ENCODE data around the gene SMYD3. TPM values are rescaled to one million over a fixed set of nuclear protein-coding genes. Genes with fewer than 3 reads are reported as not detected.

The SMYD3 gene
- total and polyA plus RNA-seq, 10 of the 15 experiments (the other 5 are each of a cell fraction or from before 2014, with no cell fraction given), result 18.3 to 54.0 (median 24.8) TPM

DNA sequence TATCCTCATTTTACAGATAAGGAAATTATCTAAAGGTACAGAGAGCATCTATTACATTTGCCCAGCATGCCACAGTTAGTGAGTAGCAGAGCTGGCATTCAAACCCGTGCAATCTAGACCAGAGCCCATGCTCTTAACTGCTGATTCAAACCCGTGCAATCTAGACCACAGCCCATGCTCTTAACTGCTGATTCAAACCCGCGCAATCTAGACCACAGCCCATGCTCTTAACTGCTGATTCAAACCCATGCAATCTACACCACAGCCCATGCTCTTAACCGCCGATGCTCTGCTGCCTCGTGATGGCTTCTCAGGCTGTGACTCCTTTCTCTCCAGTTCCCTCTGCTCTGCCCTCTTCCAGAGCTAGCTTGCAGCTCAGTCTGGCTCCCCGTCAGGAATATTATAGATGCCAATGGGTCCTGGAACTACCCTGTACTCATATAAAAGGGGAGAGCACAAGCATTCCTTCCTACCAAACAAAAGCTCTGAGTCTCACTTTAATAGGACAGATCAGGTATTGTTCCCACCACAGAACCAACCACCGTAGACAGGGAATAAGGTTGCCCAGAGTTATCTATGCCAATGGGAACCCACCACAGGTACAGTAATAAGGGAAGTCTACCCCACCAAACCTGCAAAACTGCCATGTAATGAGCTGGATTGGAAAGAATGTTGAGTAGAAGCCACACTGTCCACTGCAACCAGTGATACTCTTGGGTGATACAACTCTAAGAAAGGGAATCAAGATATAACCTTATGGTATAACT lies 78.4 kb downstream of the SMYD3 start (continued):
- TF ChIP-seq, protein P1, sequence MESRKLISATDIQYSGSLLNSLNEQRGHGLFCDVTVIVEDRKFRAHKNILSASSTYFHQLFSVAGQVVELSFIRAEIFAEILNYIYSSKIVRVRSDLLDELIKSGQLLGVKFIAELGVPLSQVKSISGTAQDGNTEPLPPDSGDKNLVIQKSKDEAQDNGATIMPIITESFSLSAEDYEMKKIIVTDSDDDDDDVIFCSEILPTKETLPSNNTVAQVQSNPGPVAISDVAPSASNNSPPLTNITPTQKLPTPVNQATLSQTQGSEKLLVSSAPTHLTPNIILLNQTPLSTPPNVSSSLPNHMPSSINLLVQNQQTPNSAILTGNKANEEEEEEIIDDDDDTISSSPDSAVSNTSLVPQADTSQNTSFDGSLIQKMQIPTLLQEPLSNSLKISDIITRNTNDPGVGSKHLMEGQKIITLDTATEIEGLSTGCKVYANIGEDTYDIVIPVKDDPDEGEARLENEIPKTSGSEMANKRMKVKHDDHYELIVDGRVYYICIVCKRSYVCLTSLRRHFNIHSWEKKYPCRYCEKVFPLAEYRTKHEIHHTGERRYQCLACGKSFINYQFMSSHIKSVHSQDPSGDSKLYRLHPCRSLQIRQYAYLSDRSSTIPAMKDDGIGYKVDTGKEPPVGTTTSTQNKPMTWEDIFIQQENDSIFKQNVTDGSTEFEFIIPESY (IDR thresholded peaks at IDR 0.05), result no peak
- TF ChIP-seq NR2F1 (conservative IDR thresholded peaks at IDR 0.05) (no peak), ZNF24 (IDR thresholded peaks at IDR 0.05) (no peak)

DNA sequence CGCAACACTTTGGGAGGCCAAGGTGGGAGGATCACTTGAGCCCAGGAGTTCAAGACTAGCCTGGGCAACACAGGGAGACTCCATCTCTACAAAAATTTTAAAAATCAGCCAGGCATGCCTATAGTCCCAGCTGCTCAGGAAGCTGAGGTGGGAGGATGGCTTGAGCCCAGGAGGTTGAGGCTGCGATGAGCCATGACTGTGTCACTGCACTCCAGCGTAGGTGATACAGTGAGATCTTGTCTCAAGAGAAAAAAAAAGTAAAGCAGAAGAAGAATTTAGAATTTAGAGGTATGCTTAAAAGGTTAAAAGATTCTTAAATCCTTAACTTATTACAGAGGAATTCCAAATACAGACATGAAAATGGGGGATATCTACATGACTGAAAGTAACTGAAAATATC lies 79.5 kb downstream of the SMYD3 start:
- DNase-seq (ENCODE audit: low read depth, low spot score), result no peak
- Histone ChIP-seq H3K9ac (ENCODE audit: control insufficient read depth, insufficient read depth, low read length) (no peak overlapping the region), H3K27ac (ENCODE audit: control insufficient read depth, insufficient read depth) (no peak overlapping the region), H4K20me1 (ENCODE audit: control insufficient read depth, insufficient read depth) (no peaks in the 10 kb centered on the region), H3K36me3 (ENCODE audit: control insufficient read depth in 2 of 2, insufficient read depth in 2 of 2, low read length in 1 of 2) (no peaks in the 10 kb centered on the region), H3K4me2 (ENCODE audit: control insufficient read depth, insufficient read depth) (no peak overlapping the region), H3K4me1 (ENCODE audit: control insufficient read depth, insufficient read depth, low read length) (peaks cover 10% of the 10 kb centered on the region), H3K4me3 (no peak overlapping the region), H2AFZ (ENCODE audit: control insufficient read depth, low read depth, low read length) (no peak overlapping the region), H3K9me3 (replicated peaks; ENCODE audit: control insufficient read depth, insufficient read depth, low read length) (no peaks in the 10 kb centered on the region; the same call in 2 of the 3 replicates), H3K27me3 (replicated peaks in 1 of 2; ENCODE audit: control insufficient read depth in 2 of 2, insufficient read depth in 2 of 2, low read length in 1 of 2) (no peaks in the 10 kb centered on the region), H3K79me2 (ENCODE audit: control insufficient read depth, insufficient read depth, low read length) (no peaks in the 10 kb centered on the region)
- no peak for ATAC-seq
- ChIA-PET CTCF (no interaction called here), POLR2A (no interaction called here), SMC1A (ENCODE audit: uncharacterized antibody, unreplicated experiment) (no interaction called here), RAD21 (ENCODE audit: unreplicated experiment) (no interaction called here)
- WGBS (ENCODE audit: insufficient coverage, insufficient replicate concordance, low lambda C conversion rate, missing lambda C conversion rate), result 80% methylated on average over 3 of the region's 3 CpGs
- intact Hi-C loops (cut with micrococcal nuclease; ENCODE audit: unreplicated experiment), result no loop called here
- no TSS peak for BruUV-seq (replicated peaks)
- in situ Hi-C loops (cut with MboI), result no loop called here
- no peak for FAIRE-seq
- TF ChIP-seq PML (IDR thresholded peaks at IDR 0.05; ENCODE audit: low read length) (no peak), RFX5 (IDR thresholded peaks at IDR 0.05; ENCODE audit: low read depth, low read length) (no peak), NR2C1 (IDR thresholded peaks at IDR 0.05) (no peak), NFIC (IDR thresholded peaks at IDR 0.05; ENCODE audit: low read depth, low read length) (no peak), JUND (IDR thresholded peaks at IDR 0.05; ENCODE audit: low read depth, low read length) (no peak), CBX3 (IDR thresholded peaks at IDR 0.05; ENCODE audit: borderline replicate concordance, low read depth) (no peak), SMC3 (IDR thresholded peaks at IDR 0.05; ENCODE audit: borderline replicate concordance, low read length) (no peak)
- TF ChIP-seq, protein P2, sequence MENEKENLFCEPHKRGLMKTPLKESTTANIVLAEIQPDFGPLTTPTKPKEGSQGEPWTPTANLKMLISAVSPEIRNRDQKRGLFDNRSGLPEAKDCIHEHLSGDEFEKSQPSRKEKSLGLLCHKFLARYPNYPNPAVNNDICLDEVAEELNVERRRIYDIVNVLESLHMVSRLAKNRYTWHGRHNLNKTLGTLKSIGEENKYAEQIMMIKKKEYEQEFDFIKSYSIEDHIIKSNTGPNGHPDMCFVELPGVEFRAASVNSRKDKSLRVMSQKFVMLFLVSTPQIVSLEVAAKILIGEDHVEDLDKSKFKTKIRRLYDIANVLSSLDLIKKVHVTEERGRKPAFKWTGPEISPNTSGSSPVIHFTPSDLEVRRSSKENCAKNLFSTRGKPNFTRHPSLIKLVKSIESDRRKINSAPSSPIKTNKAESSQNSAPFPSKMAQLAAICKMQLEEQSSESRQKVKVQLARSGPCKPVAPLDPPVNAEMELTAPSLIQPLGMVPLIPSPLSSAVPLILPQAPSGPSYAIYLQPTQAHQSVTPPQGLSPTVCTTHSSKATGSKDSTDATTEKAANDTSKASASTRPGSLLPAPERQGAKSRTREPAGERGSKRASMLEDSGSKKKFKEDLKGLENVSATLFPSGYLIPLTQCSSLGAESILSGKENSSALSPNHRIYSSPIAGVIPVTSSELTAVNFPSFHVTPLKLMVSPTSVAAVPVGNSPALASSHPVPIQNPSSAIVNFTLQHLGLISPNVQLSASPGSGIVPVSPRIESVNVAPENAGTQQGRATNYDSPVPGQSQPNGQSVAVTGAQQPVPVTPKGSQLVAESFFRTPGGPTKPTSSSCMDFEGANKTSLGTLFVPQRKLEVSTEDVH (IDR thresholded peaks at IDR 0.05; ENCODE audit: low read depth, partially characterized antibody), result no peak
- TF ChIP-seq, protein P3, sequence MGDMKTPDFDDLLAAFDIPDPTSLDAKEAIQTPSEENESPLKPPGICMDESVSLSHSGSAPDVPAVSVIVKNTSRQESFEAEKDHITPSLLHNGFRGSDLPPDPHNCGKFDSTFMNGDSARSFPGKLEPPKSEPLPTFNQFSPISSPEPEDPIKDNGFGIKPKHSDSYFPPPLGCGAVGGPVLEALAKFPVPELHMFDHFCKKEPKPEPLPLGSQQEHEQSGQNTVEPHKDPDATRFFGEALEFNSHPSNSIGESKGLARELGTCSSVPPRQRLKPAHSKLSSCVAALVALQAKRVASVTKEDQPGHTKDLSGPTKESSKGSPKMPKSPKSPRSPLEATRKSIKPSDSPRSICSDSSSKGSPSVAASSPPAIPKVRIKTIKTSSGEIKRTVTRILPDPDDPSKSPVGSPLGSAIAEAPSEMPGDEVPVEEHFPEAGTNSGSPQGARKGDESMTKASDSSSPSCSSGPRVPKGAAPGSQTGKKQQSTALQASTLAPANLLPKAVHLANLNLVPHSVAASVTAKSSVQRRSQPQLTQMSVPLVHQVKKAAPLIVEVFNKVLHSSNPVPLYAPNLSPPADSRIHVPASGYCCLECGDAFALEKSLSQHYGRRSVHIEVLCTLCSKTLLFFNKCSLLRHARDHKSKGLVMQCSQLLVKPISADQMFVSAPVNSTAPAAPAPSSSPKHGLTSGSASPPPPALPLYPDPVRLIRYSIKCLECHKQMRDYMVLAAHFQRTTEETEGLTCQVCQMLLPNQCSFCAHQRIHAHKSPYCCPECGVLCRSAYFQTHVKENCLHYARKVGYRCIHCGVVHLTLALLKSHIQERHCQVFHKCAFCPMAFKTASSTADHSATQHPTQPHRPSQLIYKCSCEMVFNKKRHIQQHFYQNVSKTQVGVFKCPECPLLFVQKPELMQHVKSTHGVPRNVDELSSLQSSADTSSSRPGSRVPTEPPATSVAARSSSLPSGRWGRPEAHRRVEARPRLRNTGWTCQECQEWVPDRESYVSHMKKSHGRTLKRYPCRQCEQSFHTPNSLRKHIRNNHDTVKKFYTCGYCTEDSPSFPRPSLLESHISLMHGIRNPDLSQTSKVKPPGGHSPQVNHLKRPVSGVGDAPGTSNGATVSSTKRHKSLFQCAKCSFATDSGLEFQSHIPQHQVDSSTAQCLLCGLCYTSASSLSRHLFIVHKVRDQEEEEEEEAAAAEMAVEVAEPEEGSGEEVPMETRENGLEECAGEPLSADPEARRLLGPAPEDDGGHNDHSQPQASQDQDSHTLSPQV (IDR thresholded peaks at IDR 0.05), result no peak
